ENCODE measurements around the gene CTNNBL1. TPM values are rescaled to one million over a fixed set of nuclear protein-coding genes. Genes with fewer than 3 reads are reported as not detected.

The CTNNBL1 gene
- total and polyA plus RNA-seq, 2 of the 4 experiments (the other 2 are of a cell fraction): 29.9 to 34.1 TPM

- no TSS peak for BruUV-seq (replicated peaks)
- no peak overlapping the region for H2BK20ac ChIP-seq (ENCODE audit: low read depth, low read length)
- H4K5ac ChIP-seq (ENCODE audit: low read depth, low read length): no peak overlapping the region
- peaks cover 19% of the 10 kb centered on the region for H3K27me3 ChIP-seq (ENCODE audit: control insufficient read depth, insufficient read depth, low read length)
- WGBS, 2 experiments (ENCODE audit: extremely low coverage in 2 of 2, insufficient read length in 1 of 2): 60% methylated on average over 2 of the region's 12 CpGs; no CpG with 5 or more reads in 1 of the 2 experiments
- no peak overlapping the region for H3K23ac ChIP-seq (ENCODE audit: low read depth, low read length)
- H3K4me2 ChIP-seq (ENCODE audit: low read depth, low read length): no peak overlapping the region
- no peak overlapping the region for H3K4me3 ChIP-seq (ENCODE audit: insufficient read depth, low read depth, low read length)
- no peak overlapping the region for H2AK5ac ChIP-seq (ENCODE audit: low read depth, low read length)
- no peak overlapping the region for H3K9ac ChIP-seq (ENCODE audit: low read depth, low read length)
- intact Hi-C loops (cut with micrococcal nuclease): no loop called here
- no peaks in the 10 kb centered on the region; the same call in 1 of the 2 replicates for H3K9me1 ChIP-seq (ENCODE audit: insufficient read depth, low read length)
- H3K9me3 ChIP-seq (ENCODE audit: control insufficient read depth, insufficient read depth, low read length): no peaks in the 10 kb centered on the region
- no peak overlapping the region for H3K18ac ChIP-seq (ENCODE audit: low read depth, low read length)
- no peak overlapping the region for H3K4ac ChIP-seq (ENCODE audit: low read depth, low read length)
- H4K20me1 ChIP-seq (ENCODE audit: insufficient read depth, low read length): no peaks in the 10 kb centered on the region
- no peak overlapping the region for H2BK5ac ChIP-seq (ENCODE audit: low read depth, low read length, poor library complexity, severe bottlenecking)
- H3K36me3 ChIP-seq (ENCODE audit: control insufficient read depth, insufficient read depth, low read length): peaks cover 3% of the 10 kb centered on the region; the same call in 1 of the 2 replicates
- no peaks in the 10 kb centered on the region for H3K79me1 ChIP-seq (ENCODE audit: low read depth in 1 of 2, low read length in 2 of 2)
- no peak overlapping the region for H3K27ac ChIP-seq (ENCODE audit: insufficient read depth, low read length)
- ATAC-seq (ENCODE audit: low read depth): no peak
- CTCF ChIA-PET: no interaction called here
- no peaks in the 10 kb centered on the region for H3K4me1 ChIP-seq (ENCODE audit: control insufficient read depth, insufficient read depth, low read length)
- no peak overlapping the region for H4K91ac ChIP-seq (ENCODE audit: insufficient read depth, low read depth, low read length)
- POLR2A ChIA-PET (ENCODE audit: unreplicated experiment): no interaction called here
- H2AK9ac ChIP-seq (replicated peaks; ENCODE audit: low read depth, low read length, poor library complexity): no peak overlapping the region
- dilution Hi-C loops (cut with HindIII; ENCODE audit: low sequenced_read_pairs, unreplicated experiment): no loop called here
- no peak overlapping the region for H3K56ac ChIP-seq (ENCODE audit: extremely low read depth, insufficient read depth, low read length)
- in situ Hi-C loops (cut with MboI; ENCODE audit: low sequenced_read_pairs): no loop called here
- H2BK15ac ChIP-seq (ENCODE audit: low read depth, low read length): no peak overlapping the region
- TF ChIP-seq CEBPB (IDR thresholded peaks at IDR 0.05; ENCODE audit: low read depth, low read length) (no peak), RCOR1 (IDR thresholded peaks at IDR 0.05; ENCODE audit: insufficient replicate concordance, low read length) (no peak), NFE2L2 (IDR thresholded peaks at IDR 0.05; ENCODE audit: low read depth, low read length) (no peak), USF2 (IDR thresholded peaks at IDR 0.05; ENCODE audit: low read depth, low read length) (no peak), MAFK (IDR thresholded peaks at IDR 0.05; ENCODE audit: low read depth, low read length) (no peak), MXI1 (IDR thresholded peaks at IDR 0.05; ENCODE audit: borderline replicate concordance, low read depth, low read length) (no peak)
- no peak overlapping the region for H3K14ac ChIP-seq (replicated peaks; ENCODE audit: low read depth, low read length)
- no peak overlapping the region for H4K8ac ChIP-seq (ENCODE audit: low read depth in 2 of 2, low read length in 2 of 2)
- H2BK120ac ChIP-seq (ENCODE audit: low read depth, low read length): no peak overlapping the region
- no peak for DNase-seq
- no peak overlapping the region for H2AFZ ChIP-seq (replicated peaks; ENCODE audit: low read length, poor library complexity)
These were observed 185.2 kb downstream of the CTNNBL1 start for GRCh38 chr20:37878835-37879599.
